Spinal cord (tissue), 10 donors: ENCODE data around the gene SMIM41. TPM values are rescaled to one million over a fixed set of nuclear protein-coding genes. Genes with fewer than 3 reads are reported as not detected.
A peak's percentile ranks its signal among the peaks of the same experiment; 100 is the strongest.

ENCODE experiments used
- DNase-seq, 6 donors: peaks; one replicate each; pipeline versions ENCODE4 v3.0.0 to v3.0.0-alpha.2; 2013 to 2015; ENCODE audit warnings: low spot score in 6 of 6, low read depth in 4 of 6
- H3K27ac ChIP-seq: one replicate; pipeline ENCODE4 v1.5.1; 2013; ENCODE audit warnings: low read depth, low read length, control low read depth
- H3K27me3 ChIP-seq: one replicate; pipeline ENCODE4 v1.6.1; 2013; ENCODE audit warnings: low read length; ENCODE audit not compliant: control insufficient read depth, insufficient read depth
- H3K36me3 ChIP-seq: one replicate; pipeline ENCODE4 v1.6.1; 2013; ENCODE audit warnings: low read length; ENCODE audit not compliant: control insufficient read depth, insufficient read depth
- H3K4me1 ChIP-seq: one replicate; pipeline ENCODE4 v1.6.1; 2013; ENCODE audit warnings: low read length; ENCODE audit not compliant: control insufficient read depth, insufficient read depth
- H3K4me3 ChIP-seq: one replicate; pipeline ENCODE4 v1.5.1; 2013; ENCODE audit warnings: low read depth, low read length, control low read depth
- H3K9me3 ChIP-seq: one replicate; pipeline ENCODE4 v1.6.1; 2013; ENCODE audit warnings: low read length; ENCODE audit not compliant: control insufficient read depth, insufficient read depth
- WGBS: methylation state at CpG from one replicate; pipeline ENCODE4 v1.1.5; 2013; ENCODE audit warnings: missing lambda C conversion rate; ENCODE audit not compliant: insufficient coverage; 5-methylcytosine and 5-hydroxymethylcytosine counted together
- polyA plus RNA-seq, 2 donors: library from polyadenylated mRNA; unstranded; fragments of 120-200 nt; gene quantifications; one replicate each; pipeline ENCODE4 v1.2.1, GENCODE V29; 2013; ENCODE audit not compliant: insufficient read length in 2 of 2
- total RNA-seq, 2 donors: library from RNA; depleted of rRNA in 1 of 2; stranded (reverse); fragments of 120-200 nt in 1 of 2; fragments of >200 nt in 1 of 2; gene quantifications; one replicate each; pipeline versions ENCODE4 v1.2.3 to v1.2.4, GENCODE V29; 2013 to 2014
- donor health status: healthy.

Gene SMIM41
- total and polyA plus RNA-seq, 4 donors: 0.23 to 0.79 (median 0.46) TPM

DNA sequence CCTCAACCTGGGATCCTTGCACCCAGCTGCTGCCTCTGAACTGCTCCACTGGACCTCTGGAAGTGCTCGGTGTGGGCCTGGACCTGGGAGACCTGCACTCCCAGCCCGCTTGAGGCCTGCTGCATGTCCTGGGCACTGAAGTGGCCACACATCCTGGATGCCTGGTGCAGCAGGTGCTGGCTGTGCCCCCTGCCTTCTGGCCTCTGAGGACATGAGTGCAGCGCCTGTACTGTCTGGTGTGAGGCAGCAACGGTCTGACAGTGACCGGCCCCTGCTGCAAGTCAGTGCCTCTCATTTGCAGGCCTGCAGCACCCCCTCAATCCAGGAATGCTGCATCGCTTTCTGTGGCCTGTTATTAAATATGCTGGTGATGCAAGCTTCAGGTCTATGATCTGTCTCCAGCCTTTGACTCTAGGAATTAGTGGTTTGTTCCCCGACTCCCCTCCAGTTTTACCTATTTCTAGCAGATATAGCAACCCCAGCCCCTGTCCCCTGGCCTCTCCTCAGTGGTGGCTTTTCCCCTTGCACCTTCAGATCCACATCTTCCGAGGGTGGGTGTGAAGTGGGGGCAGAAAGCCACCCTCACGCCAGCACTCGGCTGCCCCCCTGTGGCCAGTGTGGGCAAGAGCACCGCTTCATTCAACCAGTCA is 3.6 kb downstream of the SMIM41 start:
- Histone ChIP-seq H3K27ac (no peak overlapping the region), H3K4me1 (peaks cover 41% of the 10 kb centered on the region), H3K27me3 (no peaks in the 10 kb centered on the region), H3K4me3 (no peak overlapping the region), H3K36me3 (peaks cover 29% of the 10 kb centered on the region), H3K9me3 (no peaks in the 10 kb centered on the region)
- WGBS: 70% methylated on average over 5 of the region's 11 CpGs
- DNase-seq: peak in 2 of 6 donors; percentile 75

DNA sequence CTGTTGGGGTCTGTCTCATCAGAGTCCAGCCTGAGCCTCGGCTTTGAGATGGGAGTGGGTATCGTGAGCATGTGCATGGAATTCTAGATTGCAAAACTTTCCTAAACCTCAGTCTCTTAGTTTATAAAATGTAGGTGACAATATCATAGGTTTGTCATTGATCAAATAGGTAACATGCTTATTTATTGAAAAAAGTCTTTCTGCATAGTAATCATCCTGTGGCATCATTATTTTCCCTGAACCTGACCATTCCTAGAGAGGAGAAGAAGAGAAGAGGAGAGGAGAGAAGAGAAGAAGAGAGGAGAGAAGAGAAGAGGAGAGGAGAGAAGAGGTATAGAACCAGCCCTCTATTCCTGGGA is 4.1 kb downstream of the SMIM41 start:
- Histone ChIP-seq H3K9me3 (no peaks in the 10 kb centered on the region), H3K4me1 (peaks cover 41% of the 10 kb centered on the region), H3K27me3 (no peaks in the 10 kb centered on the region), H3K4me3 (no peak overlapping the region), H3K27ac (no peak overlapping the region), H3K36me3 (peaks cover 24% of the 10 kb centered on the region)
- DNase-seq: no peak
- no CpG with 5 or more reads among the region's 2 CpGs for WGBS

DNA sequence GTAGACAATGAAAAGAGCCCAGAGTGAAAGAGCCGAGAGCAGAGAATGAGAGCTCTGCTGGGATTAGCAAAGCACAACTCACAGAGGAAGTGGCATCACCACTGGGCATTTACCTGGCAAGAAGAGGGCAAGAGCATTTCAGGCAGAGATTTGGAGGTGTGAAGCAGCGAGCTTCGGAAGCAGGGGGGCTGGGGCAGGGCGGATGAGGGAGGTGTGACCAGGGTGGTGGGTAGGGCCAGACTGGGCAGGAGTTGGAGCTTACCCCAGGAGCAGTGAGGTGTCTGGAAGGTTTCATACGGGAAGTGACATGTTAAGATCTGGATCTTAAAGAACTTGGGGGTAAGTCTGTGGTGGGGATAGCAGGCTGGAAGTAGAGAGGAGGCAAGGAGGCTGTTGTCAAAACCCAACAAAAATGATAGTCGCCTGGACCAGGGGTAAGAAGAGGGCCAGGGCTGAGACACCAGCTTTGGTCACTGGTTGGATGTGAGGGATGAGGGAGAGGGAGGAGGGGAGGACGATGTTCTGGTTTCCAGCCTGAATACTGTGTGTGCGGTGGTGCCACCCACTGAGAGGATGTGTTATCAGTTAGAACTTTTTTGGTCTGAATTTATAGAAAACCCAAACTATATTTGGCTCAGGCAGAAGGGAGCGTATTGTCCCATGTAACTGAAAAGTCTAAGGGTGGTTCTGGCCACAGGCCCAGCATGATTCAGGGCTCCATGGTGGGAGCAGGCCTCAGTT is 5.2 kb downstream of the SMIM41 start:
- H3K36me3 ChIP-seq: peaks cover 14% of the 10 kb centered on the region
- 85% methylated on average over 8 of the region's 9 CpGs for WGBS
- H3K9me3 ChIP-seq: no peaks in the 10 kb centered on the region
- H3K4me3 ChIP-seq: no peak overlapping the region
- peak in 1 of 6 donors; percentile 0 for DNase-seq
- H3K4me1 ChIP-seq: peaks cover 35% of the 10 kb centered on the region
- no peaks in the 10 kb centered on the region for H3K27me3 ChIP-seq
- H3K27ac ChIP-seq: no peak overlapping the region

DNA sequence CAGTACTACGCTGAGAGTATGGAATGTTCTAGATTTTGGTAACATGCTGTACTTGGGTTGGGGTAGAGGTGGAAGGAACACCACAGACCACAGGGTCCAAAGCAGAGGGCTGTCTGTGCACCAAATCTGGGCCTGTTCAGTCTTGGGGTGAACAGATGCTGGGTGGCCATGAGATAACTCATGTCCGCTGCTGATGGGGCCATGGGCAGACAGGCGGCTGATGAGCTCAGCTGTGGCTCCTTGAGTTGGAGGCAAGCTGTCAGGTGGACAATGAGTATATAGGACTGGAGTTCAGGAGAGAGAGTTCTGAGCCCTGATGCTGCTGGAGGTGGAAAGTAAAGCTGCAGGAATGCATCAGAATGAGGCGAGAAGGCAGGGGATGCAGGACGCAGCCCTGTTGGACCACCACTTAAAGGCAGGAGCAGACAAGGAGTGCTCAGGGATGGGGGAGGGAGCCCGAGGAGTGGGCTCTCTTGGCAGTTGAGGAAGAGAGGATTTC is 6.2 kb downstream of the SMIM41 start:
- WGBS: 83% methylated on average over 6 of the region's 6 CpGs

DNA sequence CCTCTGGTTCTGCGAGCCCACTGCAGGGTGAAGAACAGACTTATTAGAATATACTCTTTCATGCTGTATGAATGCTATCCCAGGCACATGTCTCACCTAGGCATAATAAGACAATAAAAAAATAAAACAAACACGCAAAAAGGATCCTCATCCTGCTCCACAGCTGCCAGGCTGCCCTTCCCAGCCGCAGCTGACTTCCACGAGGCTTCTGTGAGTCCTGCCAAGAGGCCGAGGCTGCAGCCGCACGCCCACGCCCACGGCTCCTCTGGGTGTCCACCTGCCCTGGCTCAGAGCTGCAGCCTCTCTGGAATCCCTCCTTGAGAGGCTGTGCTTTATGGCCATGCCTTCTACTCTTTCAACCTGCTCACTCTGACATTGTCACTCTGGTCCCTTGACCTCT is 6.9 kb downstream of the SMIM41 start:
- DNase-seq: peak in 1 of 6 donors; percentile 0
- peaks cover 21% of the 10 kb centered on the region for H3K4me1 ChIP-seq
- H3K36me3 ChIP-seq: peaks cover 1% of the 10 kb centered on the region
- WGBS: 72% methylated on average over 8 of the region's 9 CpGs
- no peak overlapping the region for H3K4me3 ChIP-seq
- peaks cover 3% of the 10 kb centered on the region for H3K27me3 ChIP-seq
- H3K9me3 ChIP-seq: no peaks in the 10 kb centered on the region
- H3K27ac ChIP-seq: no peak overlapping the region

More for the DNA sequence above, 6.2 kb downstream of the SMIM41 start:
- peak in 1 of 6 donors; percentile 0 for DNase-seq
- Histone ChIP-seq H3K36me3 (peaks cover 6% of the 10 kb centered on the region), H3K27me3 (peaks cover 3% of the 10 kb centered on the region), H3K27ac (no peak overlapping the region), H3K4me1 (peaks cover 27% of the 10 kb centered on the region), H3K4me3 (no peak overlapping the region), H3K9me3 (no peaks in the 10 kb centered on the region)

DNA sequence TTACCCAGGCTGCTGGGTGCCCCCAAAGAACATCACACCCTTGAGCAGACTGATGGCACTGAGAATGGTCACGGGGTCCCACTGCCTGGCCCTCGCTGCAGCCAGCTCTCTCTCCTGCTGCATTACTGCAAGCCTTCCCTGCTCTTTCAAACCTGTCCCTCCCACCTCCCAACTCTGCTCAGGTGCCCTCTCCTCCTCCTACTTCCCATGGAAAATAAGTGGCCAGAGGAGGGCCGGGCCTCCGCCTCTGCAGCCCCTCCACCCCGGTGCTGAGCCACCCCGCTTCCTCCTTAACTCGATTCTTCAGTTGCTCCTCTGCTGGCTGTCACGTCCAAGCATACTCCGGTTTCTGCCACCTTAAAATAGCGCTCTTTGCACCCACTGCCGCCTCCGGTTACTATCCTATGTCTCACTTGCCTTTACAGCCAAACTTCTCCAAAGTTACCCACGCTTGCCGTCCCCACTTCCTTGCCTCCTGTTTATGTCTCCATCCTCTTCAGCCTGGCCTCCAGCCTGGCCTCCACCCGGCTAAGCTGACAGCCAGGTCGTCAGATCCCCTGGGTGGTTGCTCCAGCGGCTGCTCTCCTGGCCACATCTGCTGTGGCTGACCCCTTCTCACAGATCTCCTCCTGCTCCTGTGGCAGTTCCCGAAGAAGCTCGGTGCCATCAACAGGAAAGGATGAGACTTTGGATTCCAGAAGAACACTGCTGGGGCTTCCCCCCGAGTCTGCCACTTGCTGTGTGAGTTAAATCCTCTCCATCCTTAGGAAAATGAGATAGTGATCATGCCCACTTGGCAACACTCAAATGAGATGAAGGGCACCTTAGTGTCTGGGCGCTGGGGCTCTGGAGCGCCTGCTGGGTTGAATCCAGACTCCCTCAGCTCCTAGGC is 7.7 kb downstream of the SMIM41 start:
- Histone ChIP-seq H3K9me3 (no peaks in the 10 kb centered on the region), H3K27me3 (peaks cover 3% of the 10 kb centered on the region), H3K27ac (no peak overlapping the region), H3K4me1 (peaks cover 13% of the 10 kb centered on the region), H3K36me3 (no peaks in the 10 kb centered on the region), H3K4me3 (no peak overlapping the region)
- DNase-seq: no peak
- 71% methylated on average over 22 of the region's 22 CpGs for WGBS

DNA sequence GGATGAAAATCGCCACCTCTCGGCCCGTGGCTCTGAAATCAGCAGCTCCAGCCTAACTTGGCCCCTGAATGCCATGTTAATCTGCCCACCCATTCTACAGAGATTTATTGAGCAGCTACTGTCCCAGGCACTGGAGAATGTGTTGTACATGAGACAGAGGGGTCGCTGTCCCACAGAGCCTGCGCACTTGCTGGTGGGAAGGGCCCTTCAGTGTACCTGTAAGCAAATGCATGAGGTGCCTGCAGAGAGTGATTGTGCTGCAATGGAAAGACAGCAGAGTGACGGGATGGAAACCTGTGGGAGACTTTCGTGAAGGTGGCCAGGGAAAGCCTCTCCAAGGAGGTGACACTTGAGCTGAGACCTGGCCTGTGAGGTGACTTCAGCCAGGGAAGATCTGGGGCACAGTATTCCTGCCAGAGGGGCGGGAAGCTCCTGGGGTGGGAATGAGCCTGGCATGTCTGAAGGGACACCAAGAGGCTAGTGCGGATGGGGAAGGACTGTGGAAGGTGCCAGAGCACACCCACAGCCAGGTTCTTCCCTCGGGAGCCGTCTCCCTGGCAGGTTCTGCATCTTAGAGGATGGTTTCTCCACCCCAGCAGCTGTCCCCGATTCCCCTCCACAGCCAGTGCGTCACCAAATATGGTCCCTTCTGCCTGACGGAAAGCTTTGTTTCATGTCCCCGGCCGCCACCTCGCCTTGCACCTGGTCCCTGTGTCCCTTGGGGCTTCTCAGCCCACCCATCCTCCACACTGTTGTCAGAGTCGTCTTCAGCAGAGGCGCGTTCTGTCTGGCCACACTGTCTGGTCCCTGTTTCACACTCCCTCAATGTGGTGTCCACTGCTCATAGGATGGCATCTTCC is 8.7 kb downstream of the SMIM41 start:
- Histone ChIP-seq H3K36me3 (no peaks in the 10 kb centered on the region), H3K9me3 (no peaks in the 10 kb centered on the region), H3K4me1 (peaks cover 3% of the 10 kb centered on the region), H3K27me3 (peaks cover 3% of the 10 kb centered on the region), H3K27ac (no peak overlapping the region), H3K4me3 (no peak overlapping the region)
- no peak for DNase-seq
- WGBS: 74% methylated on average over 17 of the region's 20 CpGs

DNA sequence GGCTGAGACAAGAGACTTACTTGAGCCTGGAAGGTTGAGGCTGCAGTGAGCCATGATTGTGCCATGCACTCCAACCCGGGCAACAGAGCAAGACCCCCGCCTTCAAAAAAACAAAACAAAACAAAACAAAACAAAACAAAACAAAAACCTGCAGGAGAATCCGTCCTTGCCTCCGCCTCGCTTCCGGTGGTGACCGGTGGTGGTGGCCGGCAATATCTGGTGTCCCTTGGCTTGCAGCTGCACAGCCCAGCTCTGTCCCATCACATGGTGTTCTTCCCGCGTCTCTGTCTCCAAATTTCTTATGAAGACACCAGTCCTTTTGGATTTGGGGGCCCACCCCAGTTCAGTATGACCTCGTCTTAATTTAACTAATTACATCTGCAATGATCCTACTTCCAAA is 10.0 kb downstream of the SMIM41 start:
- Histone ChIP-seq H3K4me3 (no peak overlapping the region), H3K9me3 (no peaks in the 10 kb centered on the region), H3K4me1 (no peaks in the 10 kb centered on the region), H3K27me3 (peaks cover 3% of the 10 kb centered on the region), H3K36me3 (no peaks in the 10 kb centered on the region), H3K27ac (no peak overlapping the region)
- no peak for DNase-seq
- 85% methylated on average over 10 of the region's 11 CpGs for WGBS

DNA sequence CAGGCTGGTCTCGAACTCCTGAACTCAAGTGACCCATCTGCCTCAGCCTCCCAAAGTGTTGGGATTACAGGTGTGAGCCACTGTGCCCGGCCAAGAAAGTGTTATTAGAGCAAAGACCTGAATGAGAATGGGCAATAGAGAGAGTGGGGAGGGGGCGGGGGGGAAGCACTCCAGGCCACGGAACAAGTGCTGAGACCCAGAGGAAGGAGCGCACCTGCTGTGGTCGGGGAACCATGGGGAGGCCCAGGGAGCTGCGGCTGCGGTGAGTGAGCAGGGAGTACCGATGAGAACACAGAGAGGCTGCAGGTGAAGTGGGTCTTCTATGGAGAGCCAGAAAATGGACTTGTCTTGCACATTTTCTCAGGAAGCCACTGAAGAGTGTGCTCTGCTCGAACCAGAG is 10.8 kb downstream of the SMIM41 start:
- Histone ChIP-seq H3K4me3 (no peak overlapping the region), H3K36me3 (no peaks in the 10 kb centered on the region), H3K4me1 (no peaks in the 10 kb centered on the region), H3K27me3 (peaks cover 3% of the 10 kb centered on the region), H3K9me3 (no peaks in the 10 kb centered on the region), H3K27ac (no peak overlapping the region)
- DNase-seq: no peak
- 79% methylated on average over 10 of the region's 10 CpGs for WGBS
